CD8-positive, alpha-beta memory T cell (primary cell): ENCODE measurements around the gene CALCR. TPM values are rescaled to one million over a fixed set of nuclear protein-coding genes. Genes with fewer than 3 reads are reported as not detected.

Experiments
- CTCF ChIA-PET: fragments of 350-600 bp; sonication (Branson Sonifier 250); formaldehyde crosslinking; loops from one replicate; lab custom pipeline; 2021; ENCODE audit warnings: antibody characterized with exemption; lab: Charles Lee
- POLR2A ChIA-PET: fragments of 350-600 bp; sonication (Branson Sonifier 250); formaldehyde crosslinking; loops from one replicate; lab custom pipeline; 2021; ENCODE audit warnings: antibody characterized with exemption; lab: Charles Lee
- DNase-seq, 5 donors: peaks; one replicate each; pipeline versions ENCODE4 v3.0.0 to v3.0.0-alpha.2; 2020 to 2022; ENCODE audit warnings: mixed read lengths in 1 of 5
- H3K27ac ChIP-seq: one replicate; pipeline ENCODE4 v1.7.0; 2013; ENCODE audit warnings: low read depth, mild to moderate bottlenecking, low read length, moderate library complexity
- H3K27me3 ChIP-seq: 2 replicates; pipeline ENCODE4 v1.7.0; 2013; ENCODE audit warnings: low read length, mild to moderate bottlenecking; ENCODE audit not compliant: insufficient read depth, poor library complexity, severe bottlenecking
- H3K36me3 ChIP-seq: 2 replicates; pipeline ENCODE4 v1.7.0; 2013; ENCODE audit warnings: mild to moderate bottlenecking, low read length, moderate library complexity; ENCODE audit not compliant: insufficient read depth
- H3K4me1 ChIP-seq: 2 replicates; pipeline ENCODE4 v1.7.0; 2013; ENCODE audit warnings: mild to moderate bottlenecking, low read length, moderate library complexity; ENCODE audit not compliant: insufficient read depth
- H3K4me3 ChIP-seq: 2 replicates; pipeline ENCODE4 v1.7.0; 2013; ENCODE audit warnings: mild to moderate bottlenecking, low read length
- H3K9me3 ChIP-seq: 2 replicates; pipeline ENCODE4 v1.7.0; 2013; ENCODE audit warnings: mild to moderate bottlenecking, low read length
- H3K27ac Mint-ChIP-seq, 8 donors: one replicate each; pipeline ENCODE4 v1.8.0; 2020 to 2021; ENCODE audit warnings: mixed read lengths in 8 of 8, mild to moderate bottlenecking in 6 of 8, inconsistent platforms in 3 of 8, moderate library complexity in 3 of 8
- H3K27me3 Mint-ChIP-seq, 2 donors: one replicate each; pipeline ENCODE4 v1.8.0; 2020 to 2021; ENCODE audit warnings: mixed read lengths in 2 of 2, mild to moderate bottlenecking in 1 of 2, moderate library complexity in 1 of 2
- H3K36me3 Mint-ChIP-seq, 3 donors: one replicate each; pipeline ENCODE4 v1.8.0; 2020 to 2021; ENCODE audit warnings: mixed read lengths in 3 of 3, inconsistent platforms in 1 of 3, mild to moderate bottlenecking in 1 of 3
- H3K4me1 Mint-ChIP-seq, 3 donors: one replicate each; pipeline ENCODE4 v1.8.0; 2020 to 2021; ENCODE audit warnings: mixed read lengths in 3 of 3, inconsistent platforms in 1 of 3, mild to moderate bottlenecking in 1 of 3
- H3K4me3 Mint-ChIP-seq, 7 donors: one replicate each; pipeline ENCODE4 v1.8.0; 2020 to 2021; ENCODE audit warnings: mixed read lengths in 7 of 7, mild to moderate bottlenecking in 6 of 7, moderate library complexity in 4 of 7, inconsistent platforms in 2 of 7
- H3K9me3 Mint-ChIP-seq, 5 donors: one replicate each; pipeline ENCODE4 v1.8.0; 2020 to 2022; ENCODE audit warnings: mixed read lengths in 5 of 5, mild to moderate bottlenecking in 3 of 5, moderate library complexity in 2 of 5, inconsistent platforms in 1 of 5
- polyA plus RNA-seq: library from polyadenylated mRNA; unstranded; fragments of 300-500 nt; fragmentation: Illumina TruSeq; gene quantifications from one replicate; pipeline ENCODE4 v1.2.3, GENCODE V29; 2021
- total RNA-seq, 2 experiments: library from RNA; stranded (reverse); gene quantifications; one replicate each; pipeline ENCODE4 v1.2.3, GENCODE V29; 2021

The CALCR gene
- total and polyA plus RNA-seq, 3 experiments from 2014 or later = not detected

GRCh38 chr7:93461350-93461749 lies 113.2 kb downstream of the CALCR start:
- no peaks in the 10 kb centered on the region for H3K9me3 ChIP-seq

GRCh38 chr7:93453262-93453661 lies 121.3 kb downstream of the CALCR start:
- Mint-ChIP-seq H3K4me1 (no peaks in the 10 kb centered on the region), H3K4me3 (no peak overlapping the region), H3K27ac (no peak overlapping the region), H3K27me3 (peaks cover 0 to 5% of the 10 kb centered on the region in 2 donors), H3K36me3 (no peaks in the 10 kb centered on the region), H3K9me3 (no peaks in the 10 kb centered on the region)
- no peaks in the 10 kb centered on the region for H3K27me3 ChIP-seq
- H3K36me3 ChIP-seq = no peaks in the 10 kb centered on the region
- POLR2A ChIA-PET = no interaction called here
- CTCF ChIA-PET = interaction anchor here (1.0 kb wide), 1 partner anchor 10 kb away, joined by 3 read pairs; no protein-coding TSS in a partner anchor
- DNase-seq = no peak
- H3K9me3 ChIP-seq = no peaks in the 10 kb centered on the region
- H3K4me3 ChIP-seq = no peak overlapping the region
- no peaks in the 10 kb centered on the region for H3K4me1 ChIP-seq
- H3K27ac ChIP-seq = no peak overlapping the region

More at GRCh38 chr7:93461350-93461749, 113.2 kb downstream of the CALCR start:
- Histone ChIP-seq H3K36me3 (no peaks in the 10 kb centered on the region), H3K4me3 (no peak overlapping the region), H3K27me3 (no peaks in the 10 kb centered on the region), H3K4me1 (no peaks in the 10 kb centered on the region), H3K27ac (no peak overlapping the region)
- no peaks in the 10 kb centered on the region for H3K4me1 Mint-ChIP-seq
- ChIA-PET CTCF (no interaction called here), POLR2A (no interaction called here)
- H3K4me3 Mint-ChIP-seq = no peak overlapping the region
- no peak overlapping the region for H3K27ac Mint-ChIP-seq
- H3K27me3 Mint-ChIP-seq = peaks cover 0 to 3% of the 10 kb centered on the region in 2 donors
- no peaks in the 10 kb centered on the region for H3K36me3 Mint-ChIP-seq
- H3K9me3 Mint-ChIP-seq = peaks cover 0 to 4% (median 0%) of the 10 kb centered on the region in 5 donors
- DNase-seq = no peak

GRCh38 chr7:93448176-93448575 lies 126.3 kb downstream of the CALCR start:
- Histone ChIP-seq H3K36me3 (no peaks in the 10 kb centered on the region), H3K27me3 (no peaks in the 10 kb centered on the region), H3K27ac (no peak overlapping the region), H3K9me3 (no peaks in the 10 kb centered on the region), H3K4me1 (no peaks in the 10 kb centered on the region), H3K4me3 (no peak overlapping the region)
- Mint-ChIP-seq H3K36me3 (no peaks in the 10 kb centered on the region), H3K4me1 (no peaks in the 10 kb centered on the region), H3K27ac (no peak overlapping the region), H3K4me3 (no peak overlapping the region), H3K27me3 (peaks cover 0 to 2% of the 10 kb centered on the region in 2 donors), H3K9me3 (no peaks in the 10 kb centered on the region)
- no peak for DNase-seq
- ChIA-PET POLR2A (no interaction called here), CTCF (no interaction called here)

- POLR2A ChIA-PET = no interaction called here
- Mint-ChIP-seq H3K36me3 (no peaks in the 10 kb centered on the region), H3K4me3 (no peak overlapping the region), H3K27me3 (peaks cover 0 to 2% of the 10 kb centered on the region in 2 donors), H3K9me3 (no peaks in the 10 kb centered on the region), H3K4me1 (no peaks in the 10 kb centered on the region), H3K27ac (no peak overlapping the region)
- no peak for DNase-seq
- Histone ChIP-seq H3K36me3 (no peaks in the 10 kb centered on the region), H3K4me1 (no peaks in the 10 kb centered on the region), H3K27me3 (no peaks in the 10 kb centered on the region), H3K27ac (no peak overlapping the region), H3K9me3 (no peaks in the 10 kb centered on the region), H3K4me3 (no peak overlapping the region)
- CTCF ChIA-PET = no interaction called here
Measured at GRCh38 chr7:93447509-93447908, 127.0 kb downstream of the CALCR start.

GRCh38 chr7:93442478-93443224 lies 131.9 kb downstream of the CALCR start:
- H3K4me1 ChIP-seq = no peaks in the 10 kb centered on the region
- Mint-ChIP-seq H3K4me3 (no peak overlapping the region), H3K4me1 (no peaks in the 10 kb centered on the region), H3K36me3 (no peaks in the 10 kb centered on the region), H3K27ac (no peak overlapping the region), H3K9me3 (no peaks in the 10 kb centered on the region), H3K27me3 (peaks cover 0 to 4% of the 10 kb centered on the region in 2 donors)
- H3K27ac ChIP-seq = no peak overlapping the region
- peak in 3 of 5 donors; percentile 1 to 47 (median 6) for DNase-seq
- no peak overlapping the region for H3K4me3 ChIP-seq
- POLR2A ChIA-PET = no interaction called here
- no peaks in the 10 kb centered on the region for H3K36me3 ChIP-seq
- no peaks in the 10 kb centered on the region for H3K27me3 ChIP-seq
- no peaks in the 10 kb centered on the region for H3K9me3 ChIP-seq
- CTCF ChIA-PET = interaction anchor here (0.8 to 1.3 kb wide), 3 partner anchors 11 to 55 kb away, joined by 3 read pairs; no protein-coding TSS in a partner anchor

GRCh38 chr7:93435791-93436190 lies 138.7 kb downstream of the CALCR start:
- Mint-ChIP-seq H3K36me3 (no peaks in the 10 kb centered on the region), H3K4me3 (no peak overlapping the region), H3K9me3 (no peaks in the 10 kb centered on the region), H3K27me3 (peaks cover 0 to 1% of the 10 kb centered on the region in 2 donors), H3K4me1 (peaks cover 5 to 11% (median 7%) of the 10 kb centered on the region in 3 donors), H3K27ac (no peak overlapping the region)
- Histone ChIP-seq H3K4me1 (no peaks in the 10 kb centered on the region), H3K4me3 (no peak overlapping the region), H3K27me3 (no peaks in the 10 kb centered on the region), H3K27ac (no peak overlapping the region), H3K36me3 (no peaks in the 10 kb centered on the region), H3K9me3 (no peaks in the 10 kb centered on the region)
- ChIA-PET CTCF (no interaction called here), POLR2A (no interaction called here)
- no peak for DNase-seq

GRCh38 chr7:93432130-93432529 lies 142.4 kb downstream of the CALCR start:
- Histone ChIP-seq H3K9me3 (no peaks in the 10 kb centered on the region), H3K4me3 (no peak overlapping the region), H3K4me1 (no peaks in the 10 kb centered on the region), H3K27me3 (no peaks in the 10 kb centered on the region), H3K27ac (no peak overlapping the region), H3K36me3 (no peaks in the 10 kb centered on the region)
- POLR2A ChIA-PET = no interaction called here
- H3K36me3 Mint-ChIP-seq = no peaks in the 10 kb centered on the region
- no peak for DNase-seq
- no peak overlapping the region for H3K4me3 Mint-ChIP-seq
- H3K9me3 Mint-ChIP-seq = no peaks in the 10 kb centered on the region
- H3K27me3 Mint-ChIP-seq = peaks cover 0 to 1% of the 10 kb centered on the region in 2 donors
- CTCF ChIA-PET = no interaction called here
- peaks cover 13 to 27% (median 20%) of the 10 kb centered on the region in 3 donors for H3K4me1 Mint-ChIP-seq
- no peak overlapping the region for H3K27ac Mint-ChIP-seq

- ChIA-PET POLR2A (no interaction called here), CTCF (no interaction called here)
- Histone ChIP-seq H3K9me3 (no peaks in the 10 kb centered on the region), H3K27me3 (no peaks in the 10 kb centered on the region), H3K27ac (no peak overlapping the region), H3K36me3 (no peaks in the 10 kb centered on the region), H3K4me1 (no peaks in the 10 kb centered on the region), H3K4me3 (no peak overlapping the region)
- H3K27ac Mint-ChIP-seq = peak overlapping the region in 7 of 8 donors; percentile 0 to 84 (median 38)
- DNase-seq = no peak
- H3K9me3 Mint-ChIP-seq = no peaks in the 10 kb centered on the region
- peaks cover 0 to 1% of the 10 kb centered on the region in 2 donors for H3K27me3 Mint-ChIP-seq
- H3K4me1 Mint-ChIP-seq = peaks cover 13 to 27% (median 20%) of the 10 kb centered on the region in 3 donors
- H3K4me3 Mint-ChIP-seq = peak overlapping the region in 4 of 7 donors; percentile 8 to 47 (median 36)
- H3K36me3 Mint-ChIP-seq = no peaks in the 10 kb centered on the region
Measured at GRCh38 chr7:93430917-93431588, 143.5 kb downstream of the CALCR start.
